ENCODE measurements around the gene PLK2. TPM values are rescaled to one million over a fixed set of nuclear protein-coding genes. Genes with fewer than 3 reads are reported as not detected.

PLK2 gene
- polyA plus RNA-seq, 1 experiment: 21.7 TPM

DNA sequence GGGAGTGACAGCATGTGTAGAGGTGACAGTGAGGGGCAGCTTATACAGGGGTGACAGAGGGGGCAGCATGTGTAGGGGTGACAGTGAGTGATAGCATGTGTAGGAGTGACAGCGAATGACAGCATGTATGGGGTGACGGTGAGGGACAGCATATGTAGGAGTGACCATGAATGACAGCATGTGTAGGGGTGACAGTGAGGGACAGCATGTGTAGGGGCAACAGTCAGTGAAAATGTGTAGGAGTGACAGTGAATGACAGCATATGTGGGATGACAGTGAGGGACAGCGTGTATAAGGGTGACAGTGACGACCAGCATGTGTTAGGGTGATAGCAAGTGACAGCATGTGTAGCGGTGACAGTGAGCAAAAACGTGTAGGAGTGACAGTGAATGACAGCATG lies 21.9 kb upstream of the PLK2 start:
- CTCF ChIA-PET: no interaction called here
- peaks cover 3% of the 10 kb centered on the region; the same call in 1 of the 2 replicates for H3K27me3 ChIP-seq (ENCODE audit: control insufficient read depth, insufficient read depth, low read length)
- no peaks in the 10 kb centered on the region for H3K36me3 ChIP-seq (ENCODE audit: control insufficient read depth, insufficient read depth, low read length)
- POLR2A ChIA-PET: no interaction called here
- TF ChIP-seq, protein P1, sequence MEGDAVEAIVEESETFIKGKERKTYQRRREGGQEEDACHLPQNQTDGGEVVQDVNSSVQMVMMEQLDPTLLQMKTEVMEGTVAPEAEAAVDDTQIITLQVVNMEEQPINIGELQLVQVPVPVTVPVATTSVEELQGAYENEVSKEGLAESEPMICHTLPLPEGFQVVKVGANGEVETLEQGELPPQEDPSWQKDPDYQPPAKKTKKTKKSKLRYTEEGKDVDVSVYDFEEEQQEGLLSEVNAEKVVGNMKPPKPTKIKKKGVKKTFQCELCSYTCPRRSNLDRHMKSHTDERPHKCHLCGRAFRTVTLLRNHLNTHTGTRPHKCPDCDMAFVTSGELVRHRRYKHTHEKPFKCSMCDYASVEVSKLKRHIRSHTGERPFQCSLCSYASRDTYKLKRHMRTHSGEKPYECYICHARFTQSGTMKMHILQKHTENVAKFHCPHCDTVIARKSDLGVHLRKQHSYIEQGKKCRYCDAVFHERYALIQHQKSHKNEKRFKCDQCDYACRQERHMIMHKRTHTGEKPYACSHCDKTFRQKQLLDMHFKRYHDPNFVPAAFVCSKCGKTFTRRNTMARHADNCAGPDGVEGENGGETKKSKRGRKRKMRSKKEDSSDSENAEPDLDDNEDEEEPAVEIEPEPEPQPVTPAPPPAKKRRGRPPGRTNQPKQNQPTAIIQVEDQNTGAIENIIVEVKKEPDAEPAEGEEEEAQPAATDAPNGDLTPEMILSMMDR (IDR thresholded peaks at IDR 0.05; ENCODE audit: insufficient read depth, low read depth, low read length): no peak
- H3K4me3 ChIP-seq (ENCODE audit: low read depth, low read length): no peak overlapping the region
- no peak for DNase-seq (ENCODE audit: low read depth)

DNA sequence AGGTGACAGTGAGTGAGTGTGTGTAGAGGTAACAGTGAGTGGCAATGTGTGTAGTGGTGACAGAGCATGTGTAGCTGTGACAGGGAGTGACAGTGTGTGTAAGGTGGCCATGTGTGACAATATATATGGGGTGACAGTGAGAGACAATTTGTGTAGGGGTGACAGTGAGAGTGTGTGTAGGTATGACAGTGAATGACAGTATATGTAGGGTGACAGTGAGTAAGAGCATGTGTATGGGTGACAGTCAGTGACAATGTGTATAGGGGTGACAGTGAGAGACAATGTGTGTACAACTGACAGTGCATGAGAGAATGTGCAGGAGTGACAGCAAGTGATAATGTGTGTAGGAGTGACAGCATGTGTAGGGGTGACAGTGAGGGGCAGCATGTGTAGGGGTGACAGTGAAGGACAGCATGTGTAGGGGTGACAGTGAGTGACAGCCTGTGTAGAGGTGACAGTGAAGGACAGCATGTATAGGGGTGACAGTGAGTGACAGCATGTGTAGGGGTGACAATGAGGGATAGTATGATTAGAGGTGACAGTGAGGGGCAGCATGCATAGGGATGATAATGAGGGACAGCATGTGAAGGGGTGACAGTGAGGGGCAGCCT lies 21.3 kb upstream of the PLK2 start:
- ChIA-PET POLR2A (no interaction called here), CTCF (no interaction called here)
- H3K27me3 ChIP-seq (ENCODE audit: control insufficient read depth, insufficient read depth, low read length): peaks cover 3% of the 10 kb centered on the region; the same call in 1 of the 2 replicates
- TF ChIP-seq, protein P1 (IDR thresholded peaks at IDR 0.05; ENCODE audit: insufficient read depth, low read depth, low read length): no peak
- H3K36me3 ChIP-seq (ENCODE audit: control insufficient read depth, insufficient read depth, low read length): no peaks in the 10 kb centered on the region
- H3K4me3 ChIP-seq (ENCODE audit: low read depth, low read length): no peak overlapping the region
- DNase-seq (ENCODE audit: low read depth): no peak

DNA sequence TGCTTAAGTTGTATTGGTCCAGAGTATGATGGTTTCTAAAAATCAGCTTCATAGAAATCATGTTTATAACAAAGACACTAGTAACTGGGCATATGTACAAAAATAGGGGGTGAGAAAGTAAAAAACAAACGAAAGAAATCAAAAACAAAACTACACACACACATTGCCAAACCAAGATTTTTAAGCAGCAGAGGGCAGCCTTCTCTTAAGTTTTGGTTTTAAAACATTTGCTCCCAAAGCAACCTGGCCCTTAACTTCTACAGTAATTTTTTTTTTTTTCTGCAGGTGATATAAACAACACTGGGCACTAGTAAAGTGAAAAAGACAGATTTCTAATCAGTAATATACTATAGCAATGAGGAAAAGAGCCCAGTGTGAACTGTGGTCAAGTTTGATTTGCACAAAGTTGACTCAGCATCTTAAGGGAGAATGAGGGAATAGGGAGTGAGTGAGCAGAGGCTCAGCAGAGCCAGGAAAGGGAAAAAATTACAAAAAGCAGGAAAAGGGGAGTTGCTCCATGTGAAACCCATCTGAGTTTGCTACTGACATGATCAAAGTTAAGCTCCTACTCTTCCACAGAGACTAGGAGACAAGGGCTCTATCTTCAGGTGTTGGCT lies 18.0 kb upstream of the PLK2 start:
- Histone ChIP-seq H3K36me3 (ENCODE audit: control insufficient read depth, insufficient read depth, low read length) (no peaks in the 10 kb centered on the region), H3K4me3 (ENCODE audit: low read depth, low read length) (no peak overlapping the region), H3K27me3 (ENCODE audit: control insufficient read depth, insufficient read depth, low read length) (peaks cover 3% of the 10 kb centered on the region; the same call in 1 of the 2 replicates)
- TF ChIP-seq, protein P1 (IDR thresholded peaks at IDR 0.05; ENCODE audit: insufficient read depth, low read depth, low read length): no peak
- ChIA-PET POLR2A (no interaction called here), CTCF (interaction anchor here (1.1 kb wide), 1 partner anchor 372 kb away, joined by 5 read pairs; no protein-coding TSS in a partner anchor)
- DNase-seq (ENCODE audit: low read depth): no peak

DNA sequence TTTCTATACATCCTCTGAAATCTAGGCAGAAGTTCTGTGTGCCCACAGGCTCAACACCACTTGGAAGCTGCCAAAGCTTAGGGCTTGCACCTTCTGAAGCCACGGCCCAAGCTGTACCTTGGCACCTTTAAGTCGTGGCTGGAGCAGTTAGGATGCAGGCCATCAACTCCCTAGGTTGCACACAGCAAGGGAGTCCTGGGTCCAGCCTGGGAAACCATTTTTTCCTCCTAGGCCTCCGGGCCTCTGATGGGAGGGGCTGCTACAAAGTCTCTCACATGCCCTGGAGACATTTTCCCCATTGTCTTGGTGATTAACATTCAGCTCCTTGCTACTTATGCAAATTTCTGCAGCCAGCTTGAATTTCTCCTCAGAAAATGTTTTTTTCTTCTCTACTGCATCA lies 15.5 kb upstream of the PLK2 start:
- CTCF ChIA-PET: interaction anchor here (0.6 to 1.1 kb wide), 2 partner anchors 14 to 984 kb away, joined by 3 read pairs; no protein-coding TSS in a partner anchor
- TF ChIP-seq, protein P1 (IDR thresholded peaks at IDR 0.05; ENCODE audit: insufficient read depth, low read depth, low read length): no peak
- POLR2A ChIA-PET: no interaction called here
- DNase-seq (ENCODE audit: low read depth): no peak
- peaks cover 3% of the 10 kb centered on the region; the same call in 1 of the 2 replicates for H3K27me3 ChIP-seq (ENCODE audit: control insufficient read depth, insufficient read depth, low read length)
- no peak overlapping the region for H3K4me3 ChIP-seq (ENCODE audit: low read depth, low read length)
- no peaks in the 10 kb centered on the region for H3K36me3 ChIP-seq (ENCODE audit: control insufficient read depth, insufficient read depth, low read length)

DNA sequence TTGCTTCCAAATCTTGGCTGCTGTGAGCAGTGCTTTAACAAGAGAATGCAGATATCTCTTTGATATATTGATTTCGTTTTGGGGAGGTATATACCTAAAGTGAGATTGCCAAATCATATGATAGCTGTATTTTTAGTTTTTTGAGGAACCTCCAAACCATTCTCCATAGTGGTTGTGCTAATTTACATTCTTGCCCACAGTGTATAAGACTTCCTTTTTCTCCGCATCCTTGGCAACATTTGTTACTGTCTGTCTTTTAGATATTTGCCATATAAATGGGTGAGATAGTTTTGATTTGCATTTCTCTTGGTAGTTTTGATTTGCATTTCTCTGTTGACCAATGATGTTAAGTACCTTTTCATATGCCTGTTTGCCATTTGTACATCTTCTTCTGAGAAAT lies 10.0 kb upstream of the PLK2 start:
- Histone ChIP-seq H3K36me3 (ENCODE audit: control insufficient read depth, insufficient read depth, low read length) (no peaks in the 10 kb centered on the region), H3K27me3 (ENCODE audit: control insufficient read depth, insufficient read depth, low read length) (no peaks in the 10 kb centered on the region), H3K4me3 (ENCODE audit: low read depth, low read length) (no peak overlapping the region)
- TF ChIP-seq, protein P1 (IDR thresholded peaks at IDR 0.05; ENCODE audit: insufficient read depth, low read depth, low read length): no peak
- CTCF ChIA-PET: no interaction called here
- POLR2A ChIA-PET: no interaction called here
- DNase-seq (ENCODE audit: low read depth): no peak

Data from BJ (cell line).